LNCAP (cell line): ENCODE results near the gene INTS1.

Source experiments
- TF ChIP-seq, protein P1 (sequence below): fragments of 450-650 bp; IDR thresholded peaks from 2 replicates; pipeline ENCODE4 v1.5.1; 2017; ENCODE audit warnings: mild to moderate bottlenecking

The INTS1 gene

DNA sequence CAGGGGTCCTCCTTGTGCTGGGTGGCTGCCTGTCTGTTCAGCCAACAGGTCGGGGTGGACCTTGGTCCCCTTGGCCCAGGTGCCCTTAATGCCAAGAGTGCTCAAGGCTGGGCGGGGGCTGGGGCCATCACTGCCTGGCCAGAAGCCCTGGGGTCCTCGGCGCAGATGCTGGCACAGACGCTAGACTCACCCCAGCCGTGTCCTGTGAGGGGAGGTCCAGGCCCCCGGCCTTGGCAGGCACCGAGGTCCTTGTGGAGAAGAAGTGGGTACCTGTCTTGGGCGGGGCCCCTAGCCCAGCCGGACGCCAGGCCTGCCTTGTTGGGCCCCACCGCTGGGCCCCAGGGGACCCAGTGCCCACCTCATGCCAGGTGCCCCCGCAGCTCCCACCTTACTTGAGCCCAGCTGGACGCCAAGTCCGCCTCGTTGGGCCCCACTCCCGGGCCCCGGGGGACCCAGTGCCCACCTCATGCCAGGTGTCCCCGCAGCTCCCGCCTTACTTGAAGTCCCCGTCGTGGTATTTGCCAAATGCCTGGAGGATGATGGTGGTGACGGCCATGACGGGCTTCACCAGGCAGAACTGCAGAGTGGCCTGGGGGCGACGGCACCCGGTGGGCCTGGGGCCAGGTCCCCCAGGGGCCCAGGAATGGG is 45.3 kb upstream of the INTS1 start:
- TF ChIP-seq, protein P1, sequence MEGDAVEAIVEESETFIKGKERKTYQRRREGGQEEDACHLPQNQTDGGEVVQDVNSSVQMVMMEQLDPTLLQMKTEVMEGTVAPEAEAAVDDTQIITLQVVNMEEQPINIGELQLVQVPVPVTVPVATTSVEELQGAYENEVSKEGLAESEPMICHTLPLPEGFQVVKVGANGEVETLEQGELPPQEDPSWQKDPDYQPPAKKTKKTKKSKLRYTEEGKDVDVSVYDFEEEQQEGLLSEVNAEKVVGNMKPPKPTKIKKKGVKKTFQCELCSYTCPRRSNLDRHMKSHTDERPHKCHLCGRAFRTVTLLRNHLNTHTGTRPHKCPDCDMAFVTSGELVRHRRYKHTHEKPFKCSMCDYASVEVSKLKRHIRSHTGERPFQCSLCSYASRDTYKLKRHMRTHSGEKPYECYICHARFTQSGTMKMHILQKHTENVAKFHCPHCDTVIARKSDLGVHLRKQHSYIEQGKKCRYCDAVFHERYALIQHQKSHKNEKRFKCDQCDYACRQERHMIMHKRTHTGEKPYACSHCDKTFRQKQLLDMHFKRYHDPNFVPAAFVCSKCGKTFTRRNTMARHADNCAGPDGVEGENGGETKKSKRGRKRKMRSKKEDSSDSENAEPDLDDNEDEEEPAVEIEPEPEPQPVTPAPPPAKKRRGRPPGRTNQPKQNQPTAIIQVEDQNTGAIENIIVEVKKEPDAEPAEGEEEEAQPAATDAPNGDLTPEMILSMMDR, result no peak

DNA sequence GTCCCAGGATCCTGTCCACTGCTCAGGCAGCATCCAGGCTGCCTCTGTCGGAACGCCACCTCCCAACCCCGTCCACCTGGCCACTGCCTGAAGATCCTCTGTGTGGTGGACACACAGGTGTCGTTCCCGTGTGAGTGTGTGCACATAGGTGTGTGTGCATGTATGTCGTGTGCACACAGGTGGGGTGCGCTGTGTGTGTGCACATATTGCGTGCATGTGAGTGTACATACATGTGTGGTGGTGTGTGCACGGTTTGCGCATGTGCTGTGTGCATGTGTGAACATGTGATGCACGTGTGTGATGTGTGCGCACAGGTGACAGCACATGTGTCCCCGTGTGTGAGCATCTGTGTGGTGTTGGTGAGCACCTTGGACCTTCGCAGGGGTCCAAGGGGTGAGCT is 44.8 kb upstream of the INTS1 start:
- TF ChIP-seq, protein P1, result no peak

DNA sequence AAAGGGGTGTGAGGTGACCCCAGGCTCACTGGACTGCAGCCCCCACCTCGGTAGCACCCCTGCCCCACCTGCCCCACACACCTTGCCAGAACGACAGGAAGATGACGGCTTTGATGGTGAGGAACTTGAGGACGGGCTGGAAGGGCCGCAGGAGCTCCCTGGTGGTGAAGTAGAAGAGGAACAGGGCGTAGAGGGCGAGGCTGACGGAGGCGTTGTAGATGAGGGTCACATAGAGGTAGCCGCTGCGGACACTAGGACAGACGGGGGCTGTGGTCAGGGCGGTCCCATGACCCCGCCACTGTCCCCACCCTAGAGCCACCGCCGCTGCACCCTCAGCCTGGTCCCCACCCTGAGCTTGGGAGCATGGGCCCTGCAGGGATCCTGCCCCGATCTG is 44.2 kb upstream of the INTS1 start:
- TF ChIP-seq, protein P1, result no peak

DNA sequence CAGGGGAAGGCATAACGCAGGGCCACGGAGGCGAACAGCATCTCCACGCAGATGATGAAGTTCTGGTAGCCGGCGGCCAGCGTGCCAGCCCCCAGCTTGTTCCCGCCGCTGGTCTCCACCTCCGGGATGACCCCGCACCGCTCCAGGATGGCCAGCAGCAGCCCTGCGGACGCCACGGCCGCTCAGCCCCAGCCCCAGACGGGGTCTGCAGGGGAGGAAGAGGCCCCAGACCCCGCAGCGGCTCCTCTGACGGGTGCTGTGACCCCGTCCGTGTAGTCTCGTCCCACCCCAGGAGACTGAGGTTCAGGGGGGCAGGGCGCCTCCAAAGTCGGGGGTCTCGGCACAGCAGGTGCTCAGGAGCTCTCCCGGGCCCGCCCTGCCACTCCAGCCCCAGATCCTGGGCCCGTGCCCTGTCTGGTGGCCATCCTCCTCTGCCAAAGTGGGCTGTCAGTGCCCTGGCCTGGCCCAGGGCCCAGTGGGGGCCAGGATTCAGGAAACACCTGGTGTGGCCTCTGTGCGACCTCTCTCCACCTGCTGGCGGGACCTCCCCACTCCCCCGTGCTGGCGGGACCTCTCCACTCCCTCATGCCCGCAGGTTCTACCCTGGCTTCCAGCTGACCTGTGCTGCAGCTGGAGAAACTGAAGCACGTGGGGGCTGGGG is 43.7 kb upstream of the INTS1 start:
- TF ChIP-seq, protein P1, result no peak

DNA sequence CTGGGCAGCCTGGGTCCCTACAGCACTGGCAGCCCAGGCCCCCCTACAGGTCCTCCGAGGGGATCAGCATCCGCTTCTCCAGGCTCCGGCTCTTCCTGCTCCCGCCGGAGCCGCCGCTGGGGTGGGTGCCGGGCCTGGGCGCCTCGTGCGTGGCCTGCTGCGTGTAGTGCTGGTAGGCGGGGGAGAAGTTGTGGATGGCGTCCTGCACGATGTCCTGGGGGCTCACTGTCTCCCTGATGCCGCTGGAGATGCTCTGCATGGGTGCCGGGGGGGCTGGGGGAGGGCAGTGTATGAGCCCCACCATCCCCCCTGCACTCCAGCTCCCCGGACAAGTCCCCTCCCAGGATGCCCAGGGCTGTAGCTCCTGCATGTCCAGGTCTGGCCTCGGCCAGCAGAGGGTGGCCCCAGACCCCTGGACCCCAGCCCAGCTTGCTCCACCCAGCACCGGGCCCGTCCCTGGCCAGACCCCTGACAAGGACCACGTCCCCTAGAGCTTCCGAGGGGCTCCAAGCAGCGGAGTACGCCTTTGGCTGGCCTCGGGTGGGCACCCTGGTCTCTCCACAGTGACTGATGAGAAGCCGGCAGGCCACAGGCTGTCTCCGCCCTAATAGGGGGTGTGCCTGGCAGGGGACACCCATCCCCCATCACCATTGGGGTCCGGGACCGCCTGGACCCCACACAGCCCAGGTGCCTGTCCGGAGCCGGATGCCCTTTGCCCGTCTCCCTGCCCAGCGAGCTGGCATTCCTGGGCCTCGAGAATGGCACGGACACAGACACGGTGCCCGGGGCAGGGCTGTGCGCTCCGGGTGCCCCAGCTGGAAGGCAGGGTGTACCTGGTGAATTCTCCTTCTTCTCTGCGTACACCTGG is 43.0 kb upstream of the INTS1 start:
- TF ChIP-seq, protein P1, result no peak

DNA sequence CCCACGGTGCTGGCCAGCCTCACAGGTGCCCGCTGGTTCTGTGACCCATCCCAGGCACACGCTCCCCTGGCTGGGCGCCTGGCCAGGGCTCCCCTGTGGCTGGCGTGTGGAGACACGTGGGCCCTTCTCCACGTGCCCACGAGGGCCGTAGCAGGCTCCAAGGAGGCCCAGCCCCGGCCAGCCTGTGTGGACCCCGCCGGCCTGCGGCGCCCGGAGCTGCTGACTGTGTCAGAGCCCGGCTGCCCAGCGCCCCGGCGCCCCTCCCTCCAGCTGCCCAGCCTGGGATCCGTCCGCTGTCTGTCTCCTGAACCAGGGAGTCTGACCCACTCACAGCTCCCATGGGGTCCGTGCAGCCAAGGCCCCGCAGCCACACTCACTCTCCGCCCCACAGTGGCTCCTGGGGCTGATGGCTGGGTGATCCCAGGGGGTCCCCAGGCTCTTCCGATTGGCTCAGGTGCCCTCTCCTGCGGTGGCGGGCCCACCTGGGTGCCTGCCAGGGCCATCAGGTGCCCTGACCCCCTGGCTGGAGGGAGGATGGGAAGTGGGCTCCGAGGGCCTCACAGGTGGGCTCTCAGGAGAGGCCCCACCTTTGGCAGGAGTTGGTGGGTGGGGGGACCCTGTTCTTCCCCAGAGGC is 42.2 kb upstream of the INTS1 start:
- TF ChIP-seq, protein P1, result no peak

DNA sequence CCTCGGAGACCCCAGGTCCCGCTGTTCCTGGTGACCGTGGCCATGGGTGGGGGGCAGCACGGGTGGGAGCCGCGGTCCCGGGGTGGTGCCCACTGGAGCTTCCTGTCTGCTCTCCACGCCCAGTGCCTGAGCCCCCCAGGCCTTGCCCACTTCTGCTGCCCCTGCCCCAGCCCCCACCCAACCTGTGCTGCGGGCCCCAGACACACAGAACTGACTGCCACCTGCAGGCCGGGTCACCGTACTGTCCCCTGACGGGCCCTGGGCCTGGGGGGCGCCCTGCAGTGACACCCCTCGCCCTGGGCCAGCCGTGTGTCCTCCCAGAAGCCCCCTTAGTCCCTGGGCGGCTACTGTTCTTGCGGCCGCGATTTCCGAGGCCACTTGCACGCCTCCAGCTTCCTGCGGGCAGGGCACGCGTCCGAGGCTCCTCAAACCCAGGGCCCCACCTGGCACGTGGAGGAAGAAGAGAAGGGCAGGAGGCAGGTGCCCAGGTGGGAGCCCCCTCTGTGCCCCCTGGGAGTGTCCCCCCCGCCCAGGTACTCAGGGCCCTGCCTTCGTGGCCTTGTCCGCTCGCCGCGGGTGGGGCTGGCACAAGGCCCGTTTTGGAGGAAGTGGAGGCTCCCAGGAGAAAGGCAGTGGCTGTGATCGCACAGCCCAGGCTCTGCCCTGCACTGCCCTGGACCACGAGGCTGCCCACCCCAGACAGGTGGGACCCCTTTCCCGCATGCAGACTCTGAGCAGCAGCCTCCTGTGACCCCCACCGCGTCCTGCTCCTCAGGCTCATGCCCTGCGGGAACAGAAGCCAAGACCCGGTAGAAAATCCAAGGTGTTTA is 41.4 kb upstream of the INTS1 start:
- TF ChIP-seq, protein P1, result no peak
